ENCODE data around the gene C12orf42. TPM values are rescaled to one million over a fixed set of nuclear protein-coding genes. Genes with fewer than 3 reads are reported as not detected.

The C12orf42 gene
- total and polyA plus RNA-seq, 2 donors, result 0.94 to 1.6 TPM

DNA sequence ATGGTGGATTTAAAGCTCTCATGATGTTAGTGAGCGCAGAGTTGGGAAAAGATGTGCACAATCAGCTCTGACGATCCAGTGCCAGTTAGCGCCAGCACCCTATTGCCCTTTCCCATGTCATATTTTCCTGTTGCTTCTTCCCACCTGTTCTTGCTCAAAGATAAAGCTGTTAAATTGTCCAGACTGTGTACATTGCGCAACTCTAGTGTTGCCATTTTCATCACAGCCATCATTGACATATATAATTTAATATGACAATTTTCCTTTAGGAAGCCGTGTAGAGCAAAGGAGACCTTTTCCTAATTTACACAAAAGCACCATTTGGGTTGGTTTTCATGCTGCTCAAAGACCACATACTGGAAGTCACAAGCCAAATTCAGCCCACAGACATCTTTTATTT, 5.7 kb upstream of the C12orf42 start:
- DNase-seq (ENCODE audit: low read depth in 6 of 9, low spot score in 9 of 9), result no peak
- H3K27me3 ChIP-seq (ENCODE audit: control insufficient read depth in 2 of 2, insufficient read depth in 1 of 2, low read length in 1 of 2), result no peaks in the 10 kb centered on the region
- H3K27ac ChIP-seq (ENCODE audit: low read depth in 1 of 2, low read length in 1 of 2), result no peak overlapping the region
- H3K9me3 ChIP-seq (ENCODE audit: control insufficient read depth in 2 of 2, insufficient read depth in 1 of 2, low read length in 1 of 2), result no peaks in the 10 kb centered on the region
- peaks cover 7 to 15% of the 10 kb centered on the region in 2 donors for H3K4me1 ChIP-seq (ENCODE audit: control insufficient read depth in 2 of 2, insufficient read depth in 2 of 2, low read length in 2 of 2)
- H3K4me3 ChIP-seq (ENCODE audit: low read length in 2 of 2), result no peak overlapping the region
- no peaks in the 10 kb centered on the region for H3K36me3 ChIP-seq (ENCODE audit: control insufficient read depth in 2 of 2, insufficient read depth in 2 of 2, low read length in 1 of 2)
- WGBS, result 96% methylated on average over 5 of the region's 5 CpGs

DNA sequence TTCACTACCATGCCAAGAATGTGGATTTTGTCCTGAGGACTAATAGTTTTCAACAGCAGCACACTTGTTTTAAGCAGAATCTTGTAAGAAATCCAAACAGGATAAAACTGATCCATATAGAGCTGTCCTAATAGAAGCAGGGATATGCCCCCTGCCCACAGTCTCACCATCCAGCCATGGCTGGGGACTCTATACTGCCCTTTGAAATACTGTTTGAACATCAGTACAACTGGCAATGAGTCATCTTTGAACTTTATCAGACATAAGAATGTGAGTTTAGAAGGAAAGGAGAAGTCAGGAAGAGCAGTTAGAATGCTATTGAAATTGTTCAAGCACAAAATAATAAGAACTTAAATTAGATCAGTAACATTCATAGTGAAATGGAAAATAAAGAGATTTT, 3.8 kb upstream of the C12orf42 start:
- Histone ChIP-seq H3K27me3 (ENCODE audit: control insufficient read depth in 2 of 2, insufficient read depth in 1 of 2, low read length in 1 of 2) (peaks cover 0 to 13% of the 10 kb centered on the region in 2 donors), H3K27ac (ENCODE audit: low read depth in 1 of 2, low read length in 1 of 2) (no peak overlapping the region), H3K4me1 (ENCODE audit: control insufficient read depth in 2 of 2, insufficient read depth in 2 of 2, low read length in 2 of 2) (peaks cover 21 to 23% of the 10 kb centered on the region in 2 donors), H3K9me3 (ENCODE audit: control insufficient read depth in 2 of 2, insufficient read depth in 1 of 2, low read length in 1 of 2) (no peaks in the 10 kb centered on the region), H3K4me3 (ENCODE audit: low read length in 2 of 2) (no peak overlapping the region), H3K36me3 (ENCODE audit: control insufficient read depth in 2 of 2, insufficient read depth in 2 of 2, low read length in 1 of 2) (no peaks in the 10 kb centered on the region)
- no peak for DNase-seq (ENCODE audit: low read depth in 6 of 9, low spot score in 9 of 9)

DNA sequence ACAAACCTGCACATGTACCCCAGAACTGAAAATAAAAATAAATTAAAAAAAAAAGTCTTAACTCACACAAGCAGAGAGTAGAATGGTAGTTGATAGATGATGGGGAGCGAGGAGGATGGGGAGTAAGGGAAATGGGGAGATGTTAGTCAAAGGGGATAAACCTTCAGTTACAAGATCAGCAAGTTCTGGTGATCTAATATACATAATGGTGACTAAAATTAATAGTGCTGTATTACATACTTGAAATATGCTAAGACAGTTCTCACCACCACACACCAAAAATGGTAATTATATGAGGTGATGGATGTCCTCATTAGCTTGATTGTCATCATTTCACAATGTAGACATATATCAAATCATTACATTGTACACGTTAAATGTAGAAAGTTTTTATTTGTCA, 3.2 kb upstream of the C12orf42 start:
- WGBS, result 91% methylated on average over 2 of the region's 2 CpGs
- no peak overlapping the region for H3K4me3 ChIP-seq (ENCODE audit: low read length in 2 of 2)

DNA sequence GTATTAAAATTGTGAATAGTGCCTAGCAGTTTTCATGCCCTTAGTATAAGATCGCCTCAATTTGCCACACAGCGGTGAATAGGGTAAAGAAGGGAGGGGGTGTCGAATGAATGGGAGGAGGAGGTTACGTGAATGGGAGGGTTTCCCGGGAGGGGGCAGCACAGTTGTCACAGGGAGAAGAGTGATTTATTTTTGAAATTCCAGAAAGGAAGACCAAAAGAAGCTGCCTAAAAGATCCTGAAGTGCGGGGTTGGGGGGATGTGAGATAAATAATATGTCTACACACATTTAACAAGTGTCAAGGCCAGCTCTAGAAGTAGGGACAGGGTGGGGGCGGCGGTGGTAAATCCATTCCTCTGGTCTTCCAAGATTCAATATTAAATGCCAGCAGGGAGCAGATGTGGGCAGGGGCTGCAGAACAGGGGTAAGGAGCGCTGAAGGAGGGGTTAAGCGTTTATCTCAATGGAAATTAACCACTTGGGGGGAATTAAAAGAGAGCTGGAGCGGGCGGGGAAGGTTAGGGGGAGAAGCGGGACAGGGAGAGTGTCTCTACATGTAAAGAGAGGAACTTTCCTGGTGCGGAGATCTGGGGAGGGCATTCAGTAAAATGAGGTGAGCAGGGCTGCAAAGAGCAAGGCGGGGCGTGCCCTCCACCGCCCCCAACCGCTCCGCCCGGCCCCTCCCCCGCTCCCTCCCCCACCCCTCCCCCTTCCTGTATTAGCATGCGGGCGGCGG, 867 bp downstream of the C12orf42 start:
- WGBS, result 3% methylated on average over 22 of the region's 24 CpGs
- Histone ChIP-seq H3K9me3 (ENCODE audit: control insufficient read depth in 2 of 2, insufficient read depth in 1 of 2, low read length in 1 of 2) (peaks cover 0 to 4% of the 10 kb centered on the region in 2 donors), H3K27me3 (ENCODE audit: control insufficient read depth in 2 of 2, insufficient read depth in 1 of 2, low read length in 1 of 2) (peaks cover 0 to 13% of the 10 kb centered on the region in 2 donors), H3K27ac (ENCODE audit: low read depth in 1 of 2, low read length in 1 of 2) (peak overlapping the region; percentile 86 to 97), H3K4me3 (ENCODE audit: low read length in 2 of 2) (peak overlapping the region; percentile 30 to 60), H3K4me1 (ENCODE audit: control insufficient read depth in 2 of 2, insufficient read depth in 2 of 2, low read length in 2 of 2) (peaks cover 22 to 29% of the 10 kb centered on the region in 2 donors), H3K36me3 (ENCODE audit: control insufficient read depth in 2 of 2, insufficient read depth in 2 of 2, low read length in 1 of 2) (no peaks in the 10 kb centered on the region)
- peak in 3 of 9 donors; percentile 19 to 39 (median 22) for DNase-seq (ENCODE audit: low read depth in 6 of 9, low spot score in 9 of 9)

More for the DNA sequence above, 3.2 kb upstream of the C12orf42 start:
- H3K27ac ChIP-seq (ENCODE audit: low read depth in 1 of 2, low read length in 1 of 2), result no peak overlapping the region
- no peak for DNase-seq (ENCODE audit: low read depth in 6 of 9, low spot score in 9 of 9)
- no peaks in the 10 kb centered on the region for H3K9me3 ChIP-seq (ENCODE audit: control insufficient read depth in 2 of 2, insufficient read depth in 1 of 2, low read length in 1 of 2)
- no peaks in the 10 kb centered on the region for H3K36me3 ChIP-seq (ENCODE audit: control insufficient read depth in 2 of 2, insufficient read depth in 2 of 2, low read length in 1 of 2)
- H3K4me1 ChIP-seq (ENCODE audit: control insufficient read depth in 2 of 2, insufficient read depth in 2 of 2, low read length in 2 of 2), result peaks cover 24 to 25% of the 10 kb centered on the region in 2 donors
- H3K27me3 ChIP-seq (ENCODE audit: control insufficient read depth in 2 of 2, insufficient read depth in 1 of 2, low read length in 1 of 2), result peaks cover 0 to 13% of the 10 kb centered on the region in 2 donors

DNA sequence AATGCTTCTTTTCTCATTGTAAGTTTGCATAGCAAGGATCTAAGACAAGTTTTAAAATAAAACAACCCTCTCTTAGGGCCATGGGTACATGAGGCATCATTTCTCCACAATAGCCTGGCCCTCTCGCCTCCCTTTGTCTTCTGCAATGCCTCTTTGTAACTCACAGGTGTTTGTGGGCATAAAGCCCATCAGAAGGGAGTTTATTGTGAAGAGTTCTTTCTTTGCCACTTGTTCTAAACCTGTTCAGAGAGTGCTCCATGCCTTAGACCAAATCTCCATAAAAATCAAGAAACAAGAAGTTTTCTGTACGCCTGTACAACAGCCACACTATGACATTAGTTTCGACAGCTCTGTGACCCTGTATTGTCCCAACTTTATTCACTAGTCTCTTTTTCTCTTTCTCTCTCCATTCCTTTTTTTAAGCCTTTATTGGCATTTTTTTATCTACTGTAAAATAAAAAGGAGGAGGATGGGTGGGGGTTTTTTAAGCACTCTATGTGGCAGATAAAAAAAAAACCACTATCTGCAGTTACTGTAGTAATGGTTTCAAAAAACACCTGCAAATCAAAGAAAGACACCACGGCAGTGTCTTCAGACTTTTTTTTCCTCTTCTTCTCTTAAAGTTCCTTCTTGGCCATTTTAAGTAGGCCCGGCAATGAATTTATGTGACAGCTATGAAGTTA, 1.6 kb downstream of the C12orf42 start:
- H3K4me3 ChIP-seq (ENCODE audit: low read length in 2 of 2), result peak overlapping the region; percentile 30 to 60
- peak overlapping the region; percentile 85 to 97 for H3K27ac ChIP-seq (ENCODE audit: low read depth in 1 of 2, low read length in 1 of 2)
- peak in 8 of 9 donors; percentile 16 to 79 (median 44) for DNase-seq (ENCODE audit: low read depth in 6 of 9, low spot score in 9 of 9)
- H3K9me3 ChIP-seq (ENCODE audit: control insufficient read depth in 2 of 2, insufficient read depth in 1 of 2, low read length in 1 of 2), result peaks cover 0 to 10% of the 10 kb centered on the region in 2 donors
- H3K4me1 ChIP-seq (ENCODE audit: control insufficient read depth in 2 of 2, insufficient read depth in 2 of 2, low read length in 2 of 2), result peaks cover 22 to 29% of the 10 kb centered on the region in 2 donors
- WGBS, result 12% methylated on average over 5 of the region's 5 CpGs
- no peaks in the 10 kb centered on the region for H3K36me3 ChIP-seq (ENCODE audit: control insufficient read depth in 2 of 2, insufficient read depth in 2 of 2, low read length in 1 of 2)
- peaks cover 0 to 13% of the 10 kb centered on the region in 2 donors for H3K27me3 ChIP-seq (ENCODE audit: control insufficient read depth in 2 of 2, insufficient read depth in 1 of 2, low read length in 1 of 2)

DNA sequence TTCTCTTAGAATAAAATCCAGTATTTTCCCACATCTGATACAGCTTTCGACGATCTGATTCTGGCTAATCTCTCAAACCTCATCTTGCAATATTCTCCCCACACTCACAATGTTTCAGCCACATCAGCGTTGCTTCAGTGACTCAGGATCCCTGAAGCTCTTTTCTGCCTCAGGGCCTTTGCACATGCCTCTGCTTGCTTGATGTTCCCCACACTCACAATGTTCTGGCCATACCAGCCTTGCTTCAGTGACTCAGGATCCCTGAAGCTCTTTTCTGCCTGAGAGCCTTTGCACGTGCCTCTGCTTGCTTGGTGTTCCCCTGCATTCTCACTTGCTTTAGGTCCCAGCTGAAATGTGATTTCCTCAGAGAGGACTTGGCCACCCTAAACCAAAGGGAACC, 2.6 kb downstream of the C12orf42 start:
- peaks cover 0 to 12% of the 10 kb centered on the region in 2 donors for H3K9me3 ChIP-seq (ENCODE audit: control insufficient read depth in 2 of 2, insufficient read depth in 1 of 2, low read length in 1 of 2)
- peaks cover 22 to 29% of the 10 kb centered on the region in 2 donors for H3K4me1 ChIP-seq (ENCODE audit: control insufficient read depth in 2 of 2, insufficient read depth in 2 of 2, low read length in 2 of 2)
- H3K27me3 ChIP-seq (ENCODE audit: control insufficient read depth in 2 of 2, insufficient read depth in 1 of 2, low read length in 1 of 2), result peaks cover 0 to 13% of the 10 kb centered on the region in 2 donors
- DNase-seq (ENCODE audit: low read depth in 6 of 9, low spot score in 9 of 9), result peak in 2 of 9 donors; percentile 16 to 21
- H3K27ac ChIP-seq (ENCODE audit: low read depth in 1 of 2, low read length in 1 of 2), result peak overlapping the region; percentile 88 to 97
- H3K4me3 ChIP-seq (ENCODE audit: low read length in 2 of 2), result no peak overlapping the region
- H3K36me3 ChIP-seq (ENCODE audit: control insufficient read depth in 2 of 2, insufficient read depth in 2 of 2, low read length in 1 of 2), result no peaks in the 10 kb centered on the region
- WGBS, result 78% methylated on average over 4 of the region's 4 CpGs

DNA sequence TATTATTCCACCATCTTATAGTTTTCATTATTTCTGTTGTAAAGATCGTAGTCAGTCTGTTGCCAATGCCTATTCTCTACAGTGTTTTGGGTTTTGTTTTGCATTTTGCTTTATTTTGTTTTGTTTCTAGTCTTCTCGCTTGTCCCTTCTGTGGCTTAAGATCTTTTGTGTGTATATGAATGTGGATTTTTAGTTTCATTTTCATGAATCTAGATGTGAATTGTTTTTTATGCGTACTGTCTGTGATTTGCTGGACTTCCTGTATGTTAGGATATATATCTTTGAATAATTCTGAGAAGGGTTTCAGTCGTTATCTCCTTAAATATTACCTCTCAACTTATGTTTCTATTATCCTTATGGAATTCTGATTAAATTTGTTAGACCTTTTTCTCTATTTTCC, 13.4 kb downstream of the C12orf42 start:
- H3K27ac ChIP-seq (ENCODE audit: low read depth in 1 of 2, low read length in 1 of 2), result no peak overlapping the region
- WGBS, result 67% methylated on average over 4 of the region's 4 CpGs
- no peaks in the 10 kb centered on the region for H3K9me3 ChIP-seq (ENCODE audit: control insufficient read depth in 2 of 2, insufficient read depth in 1 of 2, low read length in 1 of 2)
- H3K27me3 ChIP-seq (ENCODE audit: control insufficient read depth in 2 of 2, insufficient read depth in 1 of 2, low read length in 1 of 2), result no peaks in the 10 kb centered on the region
- DNase-seq (ENCODE audit: low read depth in 6 of 9, low spot score in 9 of 9), result no peak
- H3K36me3 ChIP-seq (ENCODE audit: control insufficient read depth in 2 of 2, insufficient read depth in 2 of 2, low read length in 1 of 2), result no peaks in the 10 kb centered on the region
- no peak overlapping the region for H3K4me3 ChIP-seq (ENCODE audit: low read length in 2 of 2)
- H3K4me1 ChIP-seq (ENCODE audit: control insufficient read depth in 2 of 2, insufficient read depth in 2 of 2, low read length in 2 of 2), result no peaks in the 10 kb centered on the region

DNA sequence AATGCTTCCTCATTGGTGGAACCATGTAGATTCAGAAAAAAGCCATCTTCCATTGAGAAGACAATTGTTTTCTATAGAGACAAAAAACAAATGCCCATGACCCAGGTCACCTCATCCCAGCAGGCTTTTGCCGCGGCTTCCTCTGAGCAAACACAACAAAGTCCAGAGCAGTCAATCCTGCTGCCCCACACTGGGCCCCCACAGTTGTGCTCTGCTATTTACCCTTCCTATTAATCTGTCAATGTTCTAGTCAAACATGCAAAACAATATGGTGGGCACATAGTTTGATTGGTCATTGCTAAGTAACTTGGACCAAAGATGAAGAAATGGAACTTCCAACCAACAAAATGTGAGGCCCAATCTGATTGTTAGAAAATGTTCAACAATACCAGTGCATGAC, 20.7 kb downstream of the C12orf42 start:
- no peak for DNase-seq (ENCODE audit: low read depth in 6 of 9, low spot score in 9 of 9)
- no peaks in the 10 kb centered on the region for H3K4me1 ChIP-seq (ENCODE audit: control insufficient read depth in 2 of 2, insufficient read depth in 2 of 2, low read length in 2 of 2)
- no peak overlapping the region for H3K27ac ChIP-seq (ENCODE audit: low read depth in 1 of 2, low read length in 1 of 2)
- no peaks in the 10 kb centered on the region for H3K36me3 ChIP-seq (ENCODE audit: control insufficient read depth in 2 of 2, insufficient read depth in 2 of 2, low read length in 1 of 2)
- no peaks in the 10 kb centered on the region for H3K27me3 ChIP-seq (ENCODE audit: control insufficient read depth in 2 of 2, insufficient read depth in 1 of 2, low read length in 1 of 2)
- no peak overlapping the region for H3K4me3 ChIP-seq (ENCODE audit: low read length in 2 of 2)
- WGBS, result 95% methylated on average over 2 of the region's 2 CpGs
- H3K9me3 ChIP-seq (ENCODE audit: control insufficient read depth in 2 of 2, insufficient read depth in 1 of 2, low read length in 1 of 2), result no peaks in the 10 kb centered on the region

DNA sequence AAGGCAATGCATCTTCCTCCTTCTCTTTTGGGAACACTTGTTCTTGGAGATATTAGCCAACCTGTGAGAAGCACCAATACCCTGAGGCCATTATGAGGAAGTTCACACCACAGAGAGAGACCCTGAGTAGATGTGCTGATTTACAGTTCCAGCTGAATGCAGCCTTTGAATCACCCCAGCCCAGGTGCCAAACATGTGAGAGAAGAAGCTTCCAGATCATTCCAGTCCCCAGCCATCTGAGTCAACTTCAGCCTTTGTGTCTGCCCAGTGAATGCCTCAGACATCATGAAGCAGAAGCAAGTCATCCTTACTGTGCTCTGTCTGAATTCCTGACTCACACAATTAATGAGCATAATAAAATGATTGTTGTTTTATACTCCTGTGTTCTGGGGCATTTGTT, 25.1 kb downstream of the C12orf42 start:
- Histone ChIP-seq H3K9me3 (ENCODE audit: control insufficient read depth in 2 of 2, insufficient read depth in 1 of 2, low read length in 1 of 2) (no peaks in the 10 kb centered on the region), H3K27ac (ENCODE audit: low read depth in 1 of 2, low read length in 1 of 2) (no peak overlapping the region), H3K27me3 (ENCODE audit: control insufficient read depth in 2 of 2, insufficient read depth in 1 of 2, low read length in 1 of 2) (no peaks in the 10 kb centered on the region), H3K4me3 (ENCODE audit: low read length in 2 of 2) (no peak overlapping the region), H3K4me1 (ENCODE audit: control insufficient read depth in 2 of 2, insufficient read depth in 2 of 2, low read length in 2 of 2) (no peaks in the 10 kb centered on the region), H3K36me3 (ENCODE audit: control insufficient read depth in 2 of 2, insufficient read depth in 2 of 2, low read length in 1 of 2) (no peaks in the 10 kb centered on the region)
- peak in 4 of 9 donors; percentile 6 to 27 (median 11) for DNase-seq (ENCODE audit: low read depth in 6 of 9, low spot score in 9 of 9)
